Nephron progenitor cell (in vitro differentiated cells): ENCODE results near the gene ACTN4.

ENCODE experiments used
- DNase-seq: peaks from one replicate; pipeline ENCODE4 v3.0.0; 2021
- H3K27ac Mint-ChIP-seq: 2 replicates; pipeline ENCODE4 v1.8.0; 2021; ENCODE audit warnings: mild to moderate bottlenecking, moderate library complexity, mixed read lengths
- H3K27me3 Mint-ChIP-seq: 2 replicates; pipeline ENCODE4 v1.8.0; 2021; ENCODE audit warnings: mild to moderate bottlenecking, low read depth, mixed read lengths; ENCODE audit not compliant: poor library complexity
- H3K36me3 Mint-ChIP-seq: 2 replicates; pipeline ENCODE4 v1.8.0; 2021; ENCODE audit warnings: low read depth, mixed read lengths
- H3K4me1 Mint-ChIP-seq: 2 replicates; pipeline ENCODE4 v1.8.0; 2021; ENCODE audit warnings: mixed read lengths
- H3K4me3 Mint-ChIP-seq: 2 replicates; pipeline ENCODE4 v1.8.0; 2021; ENCODE audit warnings: mild to moderate bottlenecking, moderate library complexity, mixed read lengths
- H3K9me3 Mint-ChIP-seq: 2 replicates; pipeline ENCODE4 v1.8.0; 2021; ENCODE audit warnings: mild to moderate bottlenecking, moderate library complexity, mixed read lengths
- CTCF ChIP-seq: fragments of 200-600 bp; sonication (generic); IDR thresholded peaks from 2 replicates; pipeline ENCODE4 v1.5.0; 2021; ENCODE audit warnings: antibody characterized with exemption

Gene ACTN4

GRCh38 chr19:38717855-38718254 lies 70.4 kb downstream of the ACTN4 start:
- H3K27ac Mint-ChIP-seq: no peak overlapping the region
- H3K9me3 Mint-ChIP-seq: no peaks in the 10 kb centered on the region
- peaks cover 17% of the 10 kb centered on the region for H3K4me1 Mint-ChIP-seq
- H3K27me3 Mint-ChIP-seq: no peaks in the 10 kb centered on the region
- DNase-seq: no peak
- no peak overlapping the region for H3K4me3 Mint-ChIP-seq
- no peak for TF ChIP-seq CTCF
- H3K36me3 Mint-ChIP-seq: peaks cover 14% of the 10 kb centered on the region

- Mint-ChIP-seq H3K27ac (peak overlapping the region; percentile 88), H3K4me1 (peaks cover 14% of the 10 kb centered on the region), H3K4me3 (no peak overlapping the region), H3K9me3 (no peaks in the 10 kb centered on the region), H3K27me3 (no peaks in the 10 kb centered on the region), H3K36me3 (peaks cover 10% of the 10 kb centered on the region)
- no peak for DNase-seq
- peak; percentile 9 for TF ChIP-seq CTCF
These were observed 71.5 kb downstream of the ACTN4 start for GRCh38 chr19:38718747-38719543.

- Mint-ChIP-seq H3K27ac (no peak overlapping the region), H3K4me3 (no peak overlapping the region), H3K4me1 (peaks cover 12% of the 10 kb centered on the region), H3K36me3 (peaks cover under 1% of the 10 kb centered on the region), H3K9me3 (no peaks in the 10 kb centered on the region), H3K27me3 (no peaks in the 10 kb centered on the region)
- no peak for DNase-seq
- TF ChIP-seq CTCF: no peak
These were observed 72.5 kb downstream of the ACTN4 start for GRCh38 chr19:38719761-38720558.

GRCh38 chr19:38720559-38721236 lies 73.2 kb downstream of the ACTN4 start:
- no peak for TF ChIP-seq CTCF
- H3K9me3 Mint-ChIP-seq: no peaks in the 10 kb centered on the region
- peaks cover under 1% of the 10 kb centered on the region for H3K36me3 Mint-ChIP-seq
- peaks cover 12% of the 10 kb centered on the region for H3K4me1 Mint-ChIP-seq
- no peak overlapping the region for H3K4me3 Mint-ChIP-seq
- no peaks in the 10 kb centered on the region for H3K27me3 Mint-ChIP-seq
- H3K27ac Mint-ChIP-seq: no peak overlapping the region
- DNase-seq: no peak

GRCh38 chr19:38721496-38721895 lies 74.0 kb downstream of the ACTN4 start:
- H3K27ac Mint-ChIP-seq: peak overlapping the region; percentile 42
- peaks cover 8% of the 10 kb centered on the region for H3K36me3 Mint-ChIP-seq
- no peak for TF ChIP-seq CTCF
- no peak overlapping the region for H3K4me3 Mint-ChIP-seq
- H3K9me3 Mint-ChIP-seq: no peaks in the 10 kb centered on the region
- H3K4me1 Mint-ChIP-seq: peaks cover 12% of the 10 kb centered on the region
- no peak for DNase-seq
- no peaks in the 10 kb centered on the region for H3K27me3 Mint-ChIP-seq
